HG03025 (cell line): ENCODE results near the gene GPR135.

Source experiments
- ATAC-seq: cut with Tn5 transposase; IDR thresholded peaks from one replicate; pipeline ENCODE4 v1.9.1; 2021; ENCODE audit warnings: mild to moderate bottlenecking, moderate library complexity; ENCODE audit not compliant: unreplicated experiment, low FRiP score

GPR135 gene, protein sequence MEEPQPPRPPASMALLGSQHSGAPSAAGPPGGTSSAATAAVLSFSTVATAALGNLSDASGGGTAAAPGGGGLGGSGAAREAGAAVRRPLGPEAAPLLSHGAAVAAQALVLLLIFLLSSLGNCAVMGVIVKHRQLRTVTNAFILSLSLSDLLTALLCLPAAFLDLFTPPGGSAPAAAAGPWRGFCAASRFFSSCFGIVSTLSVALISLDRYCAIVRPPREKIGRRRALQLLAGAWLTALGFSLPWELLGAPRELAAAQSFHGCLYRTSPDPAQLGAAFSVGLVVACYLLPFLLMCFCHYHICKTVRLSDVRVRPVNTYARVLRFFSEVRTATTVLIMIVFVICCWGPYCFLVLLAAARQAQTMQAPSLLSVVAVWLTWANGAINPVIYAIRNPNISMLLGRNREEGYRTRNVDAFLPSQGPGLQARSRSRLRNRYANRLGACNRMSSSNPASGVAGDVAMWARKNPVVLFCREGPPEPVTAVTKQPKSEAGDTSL

DNA sequence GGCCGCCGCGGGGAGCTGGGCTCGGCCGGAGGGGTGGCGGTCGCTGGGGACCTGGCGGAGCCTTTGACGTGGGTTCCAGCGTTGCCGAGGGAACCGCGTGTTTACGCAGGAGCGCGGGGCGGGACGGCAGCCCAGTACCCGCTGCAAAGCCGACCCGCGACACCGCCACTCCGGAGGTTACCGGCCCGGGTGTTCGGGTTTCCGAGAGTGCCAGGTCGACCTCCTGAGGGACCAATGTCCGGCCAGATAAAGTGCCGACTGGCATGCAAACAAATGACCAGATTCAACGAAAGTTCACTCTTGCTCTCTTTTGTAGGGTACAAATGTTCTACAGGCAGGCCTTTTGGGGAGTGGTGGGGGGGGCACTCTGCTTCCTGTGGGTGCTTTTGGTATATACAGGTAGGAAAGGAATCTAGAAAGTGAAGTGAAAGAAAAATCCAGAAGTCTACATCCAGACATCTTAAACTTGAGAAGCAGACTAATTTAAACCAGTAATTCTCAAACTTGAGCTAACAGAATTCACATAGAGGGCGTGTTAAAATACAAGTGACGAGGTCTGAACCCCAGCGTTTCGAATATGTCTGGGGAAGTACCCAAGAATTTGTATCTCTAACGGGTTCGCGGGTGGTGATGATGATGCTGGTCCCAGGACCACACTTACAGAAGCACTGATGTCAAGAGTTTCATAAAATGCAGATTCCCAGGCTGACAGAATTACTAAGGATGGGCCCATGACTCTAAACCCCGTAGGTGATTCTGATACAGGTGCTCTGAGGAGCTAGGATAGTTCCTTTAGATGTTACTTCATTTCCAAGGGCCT, at the start of gene GPR135:
TSS of gene GPR135 (minus strand) at position 65 of the 820 bp plus-strand sequence. CDS start 154 bp downstream, outside the sequence.
- peak; percentile 31 for ATAC-seq

DNA sequence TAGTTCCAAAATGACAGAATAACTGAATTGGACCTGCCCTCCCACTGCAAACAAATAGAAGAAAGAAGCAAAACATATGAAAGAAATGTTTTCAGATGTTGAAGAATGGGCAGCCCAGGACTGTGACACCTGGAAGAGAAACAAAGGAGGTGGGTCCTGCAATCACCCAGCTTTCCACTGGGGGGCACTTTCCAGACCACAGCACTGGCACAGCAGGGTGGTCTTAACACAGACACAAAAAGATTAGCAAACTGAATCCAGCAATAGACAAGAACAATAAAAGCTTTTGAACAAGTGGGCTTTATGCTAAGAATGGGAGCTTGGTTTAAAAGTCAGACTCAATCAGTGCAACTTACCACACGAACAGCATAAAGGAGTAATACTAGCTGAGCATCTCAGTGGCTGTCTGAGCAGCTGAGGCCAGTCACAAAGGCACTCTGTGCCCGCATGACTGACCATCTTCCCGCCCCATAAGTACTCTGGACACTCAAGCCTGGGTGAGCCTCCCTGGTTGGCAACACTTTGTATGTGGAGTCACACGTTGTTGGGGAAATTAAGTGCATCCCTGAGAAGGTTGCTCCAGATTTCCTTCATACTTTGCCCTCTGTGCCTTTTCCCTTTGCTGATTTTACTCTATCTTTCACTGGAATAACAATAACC, 46.9 kb upstream of the GPR135 start:
- no peak for ATAC-seq

DNA sequence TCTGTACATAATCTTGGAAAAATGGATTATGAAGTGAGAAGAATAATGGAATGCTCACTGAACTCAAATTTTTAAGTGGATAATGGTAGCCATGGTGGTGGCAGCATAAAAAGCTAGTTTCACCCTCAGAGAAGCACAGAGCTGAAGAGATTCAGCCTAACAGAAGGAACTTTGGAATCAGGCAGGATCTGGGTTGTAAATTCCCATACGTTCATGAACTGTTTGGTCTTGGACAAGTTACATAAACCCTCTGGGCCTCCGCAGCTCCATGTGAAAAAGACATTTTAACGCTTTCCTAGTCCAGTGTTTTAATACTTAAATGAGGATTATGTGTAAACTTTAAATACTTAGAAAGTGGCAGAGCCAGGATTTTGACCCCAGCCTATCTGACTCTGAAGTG, 45.8 kb upstream of the GPR135 start:
- ATAC-seq = no peak

DNA sequence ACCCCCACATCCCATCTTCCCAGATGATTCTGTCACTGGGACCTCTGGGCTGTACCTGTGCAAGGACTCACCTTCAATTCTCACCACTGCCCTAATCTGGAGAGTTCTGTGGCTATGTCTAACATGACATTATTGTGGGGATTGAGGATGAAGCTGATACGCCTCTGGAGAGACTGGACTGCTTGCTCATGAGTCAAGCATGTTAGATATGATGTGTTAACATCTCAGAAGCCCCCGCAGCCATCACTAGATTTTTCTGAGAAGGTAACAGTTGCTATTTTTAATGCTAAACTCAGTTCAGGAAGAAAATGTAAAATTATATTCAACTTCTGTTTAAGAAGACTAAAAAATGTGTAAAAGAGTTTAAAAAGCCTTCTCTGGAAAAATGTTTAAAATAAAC, 44.8 kb upstream of the GPR135 start:
- ATAC-seq = no peak

DNA sequence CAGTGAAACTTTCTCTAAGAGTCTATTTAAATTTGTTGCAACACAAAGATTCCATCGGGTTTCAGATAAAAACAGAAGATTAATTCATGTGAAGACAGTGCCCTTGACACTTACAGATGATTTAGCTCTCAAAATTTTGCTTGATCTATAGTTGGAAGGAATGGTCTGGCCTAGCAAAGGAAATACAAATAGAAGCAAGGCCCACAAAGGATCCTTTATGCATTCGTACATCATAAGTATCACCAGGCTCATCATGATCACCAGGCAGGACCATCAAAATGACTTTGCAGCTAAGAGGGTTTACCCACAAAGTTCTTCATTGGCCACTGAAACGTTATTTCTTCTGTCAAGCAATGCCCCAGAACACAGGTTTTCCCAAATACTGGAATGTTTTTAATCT, 43.9 kb upstream of the GPR135 start:
- no peak for ATAC-seq

DNA sequence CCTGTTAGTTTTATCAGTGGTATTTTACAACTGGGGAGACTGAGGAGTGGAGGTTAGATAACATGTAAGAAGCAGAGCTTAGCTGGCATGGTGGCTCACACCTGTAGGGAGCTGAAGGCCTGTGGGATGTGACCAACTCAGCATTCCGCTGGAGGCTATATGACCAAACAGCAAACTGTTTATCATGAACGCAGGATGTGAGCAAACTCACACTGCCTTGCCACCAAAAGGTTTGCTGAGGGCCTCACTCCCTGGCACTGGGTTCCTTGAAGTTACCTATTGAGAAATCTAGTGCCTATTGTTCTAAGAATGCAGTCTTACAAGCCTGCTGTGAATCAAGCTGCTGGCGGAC, 42.5 kb upstream of the GPR135 start:
- ATAC-seq = no peak

DNA sequence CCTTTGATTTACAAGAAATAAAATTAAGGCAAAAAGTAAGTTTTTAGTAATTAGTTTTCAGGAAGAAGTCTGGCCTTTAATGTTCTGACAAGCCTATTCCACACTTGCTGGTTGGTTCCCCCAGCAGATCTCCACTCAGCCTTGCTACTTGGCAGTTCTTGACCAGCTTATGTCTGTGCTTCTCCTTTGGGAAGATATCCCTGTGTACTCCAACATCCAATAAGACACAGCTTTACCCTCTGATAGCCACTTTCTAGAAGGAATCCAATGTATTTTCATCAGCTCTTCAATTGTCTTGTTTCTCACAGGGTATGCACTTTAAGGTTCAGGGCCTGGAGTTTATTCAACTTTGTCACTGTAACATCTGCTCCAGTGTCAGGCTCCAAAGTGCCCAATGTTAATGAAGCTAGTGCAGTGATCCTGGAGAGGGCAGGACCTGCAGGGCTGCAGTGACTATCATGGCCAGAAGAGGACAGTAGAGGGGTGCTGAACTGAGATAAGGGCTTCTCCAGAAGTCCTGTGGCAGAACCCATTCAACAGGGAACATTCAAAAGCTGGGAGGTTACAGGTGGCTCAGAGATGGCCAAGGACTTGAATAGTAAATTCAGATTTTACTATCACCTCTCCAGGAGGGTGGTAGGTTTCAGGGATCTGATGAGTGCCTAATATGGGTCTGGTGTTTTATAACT, 42.0 kb upstream of the GPR135 start:
- ATAC-seq = peak; percentile 63

DNA sequence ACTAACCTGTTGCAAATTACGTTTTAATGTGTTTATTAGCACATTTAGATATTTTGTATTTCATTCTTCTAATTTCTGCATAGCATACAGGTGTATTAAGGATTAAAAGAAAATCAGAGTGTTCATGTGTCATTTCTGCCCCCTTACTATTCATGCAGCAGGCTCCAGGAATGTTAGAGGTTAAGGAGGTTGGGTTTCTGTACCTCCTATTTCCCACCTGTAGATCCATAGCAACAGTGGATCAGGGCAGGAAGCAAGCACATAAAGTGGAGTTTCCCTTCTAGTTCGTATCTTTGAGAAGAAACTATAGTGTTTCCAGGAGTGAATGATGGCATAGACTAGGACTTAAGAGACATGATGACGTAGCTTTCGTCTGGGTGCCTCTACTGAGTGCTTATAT, 38.1 kb upstream of the GPR135 start:
- no peak for ATAC-seq

DNA sequence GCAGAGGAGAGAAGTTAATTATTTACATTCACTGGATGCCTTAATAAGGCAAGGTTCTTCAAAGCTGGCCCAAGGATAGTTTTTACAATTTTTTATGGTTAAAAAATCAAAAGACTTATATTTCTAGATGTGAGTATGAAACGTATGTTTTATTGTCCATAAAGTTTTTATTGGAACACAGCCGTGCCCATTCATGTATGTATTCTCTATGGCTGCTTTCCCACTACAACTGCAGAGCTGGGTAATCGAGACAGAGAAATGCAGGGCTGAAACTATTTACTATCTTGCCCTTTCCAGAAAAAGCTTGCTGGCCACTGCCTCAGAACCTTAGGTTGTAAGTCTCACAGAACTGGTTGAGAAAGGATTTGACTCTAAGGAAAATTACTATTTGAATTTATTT, 35.6 kb upstream of the GPR135 start:
- ATAC-seq = no peak

DNA sequence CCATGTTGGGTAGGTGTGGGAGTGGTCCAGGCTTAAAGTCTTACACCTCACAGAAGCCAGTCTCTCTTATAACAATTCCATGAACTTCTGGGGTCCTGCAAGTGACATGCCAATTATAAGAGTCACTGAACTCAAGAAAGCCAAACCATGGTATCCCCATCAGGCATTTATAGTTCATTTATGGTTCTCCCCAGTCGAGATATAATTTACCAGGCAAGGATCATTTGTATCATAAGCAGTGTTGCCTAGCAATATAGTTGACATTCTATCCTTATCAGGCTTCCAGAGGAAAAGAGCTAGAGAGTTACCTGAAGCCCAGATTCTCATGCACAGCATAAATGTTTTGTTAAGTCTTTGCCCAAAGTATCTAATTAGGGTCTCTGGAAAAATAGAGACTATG, 27.2 kb upstream of the GPR135 start:
- no peak for ATAC-seq

DNA sequence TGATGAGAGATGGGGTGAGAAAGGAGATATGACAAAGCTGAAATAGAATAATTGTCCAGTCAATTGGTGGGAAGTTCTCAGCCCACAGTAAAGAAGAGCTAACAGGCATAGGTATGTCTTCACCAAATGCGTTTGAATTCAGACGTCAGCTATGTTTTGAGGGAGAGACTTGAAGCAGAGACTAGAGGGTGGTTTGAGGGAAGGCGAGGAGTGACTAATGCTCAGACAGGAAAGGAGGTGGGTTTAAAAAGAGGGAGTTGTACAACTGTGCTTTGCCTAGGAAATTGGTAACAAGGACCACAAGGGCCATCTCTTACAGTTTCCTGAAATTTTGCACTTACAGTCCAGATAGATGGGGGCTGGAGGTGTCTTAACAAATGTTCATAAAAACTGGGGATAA, 25.6 kb upstream of the GPR135 start:
- ATAC-seq = no peak

DNA sequence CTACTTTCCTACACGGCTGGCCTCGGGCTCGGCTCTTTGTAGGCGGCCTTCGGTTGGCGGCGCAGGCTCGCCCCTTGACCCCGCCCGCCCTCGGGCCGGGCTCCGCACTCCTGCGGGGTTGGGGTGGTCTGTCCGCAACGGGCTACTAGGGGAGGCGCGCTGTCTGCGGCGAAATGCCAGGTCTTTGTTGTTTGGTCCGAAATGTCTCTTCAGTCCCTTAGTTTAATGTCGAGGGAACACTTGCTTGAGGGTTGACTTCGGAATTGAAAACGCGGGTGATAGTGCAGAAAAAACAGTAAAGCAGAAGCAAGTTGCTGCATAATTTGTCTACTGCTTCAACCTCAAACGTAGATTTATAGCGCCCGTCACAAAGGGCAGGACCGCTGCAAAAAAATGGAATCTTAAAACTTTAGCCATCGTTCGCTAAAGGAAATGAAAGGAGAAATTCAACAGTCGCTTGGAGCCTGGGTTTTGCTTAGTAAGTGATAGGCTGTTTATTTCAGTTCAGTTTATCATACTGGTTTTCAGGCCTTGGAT, 19.5 kb upstream of the GPR135 start:
- peak; percentile 53 for ATAC-seq

DNA sequence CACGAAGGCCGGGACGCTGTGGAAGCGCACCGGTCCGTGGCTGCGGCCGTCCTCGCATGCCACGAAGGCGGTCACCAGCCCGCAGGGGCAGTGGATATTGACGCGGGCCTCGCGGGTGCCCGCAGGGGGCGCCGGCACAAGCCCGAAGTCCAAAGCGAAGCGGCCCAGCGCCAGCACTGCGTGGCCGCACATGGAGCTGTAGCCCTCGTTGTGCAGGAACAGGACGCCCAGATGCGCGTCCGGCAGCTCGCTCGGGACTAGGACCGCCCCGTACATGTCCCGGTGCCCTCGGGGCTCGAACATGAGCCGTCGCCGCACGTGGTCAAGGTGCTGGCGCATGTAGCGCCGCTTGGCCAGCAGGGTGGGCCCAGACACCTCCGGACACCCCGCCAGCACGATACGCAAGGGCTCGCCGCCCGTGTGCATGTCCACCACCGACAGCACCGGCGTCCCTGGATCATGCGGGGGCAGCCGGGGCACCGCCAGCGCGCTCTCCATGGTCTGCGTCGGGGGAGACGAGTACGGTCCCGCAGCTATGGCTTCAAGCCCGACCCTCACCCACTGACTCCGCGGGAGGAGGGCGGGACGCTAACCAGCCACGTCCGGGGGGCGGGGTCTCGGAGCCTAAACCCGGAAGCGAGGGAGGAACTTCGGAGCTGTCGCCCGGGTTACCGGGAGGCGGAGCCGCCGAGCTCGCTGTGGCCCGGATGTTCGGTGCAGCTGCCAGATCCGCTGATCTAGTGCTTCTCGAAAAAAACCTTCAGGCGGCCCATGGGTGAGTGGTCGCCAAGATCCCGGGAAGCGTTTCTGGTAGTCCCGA, 18.8 kb upstream of the GPR135 start, which contains the start of the genes JKAMP and L3HYPDH:
TSS of gene JKAMP (plus strand) at position 699 of the 820 bp plus-strand sequence. CDS start at position 772, 73 bp downstream.
TSS of gene L3HYPDH (minus strand) at position 590 of the 820 bp plus-strand sequence. CDS start at position 498, 92 bp downstream.
- ATAC-seq = peak; percentile 92

DNA sequence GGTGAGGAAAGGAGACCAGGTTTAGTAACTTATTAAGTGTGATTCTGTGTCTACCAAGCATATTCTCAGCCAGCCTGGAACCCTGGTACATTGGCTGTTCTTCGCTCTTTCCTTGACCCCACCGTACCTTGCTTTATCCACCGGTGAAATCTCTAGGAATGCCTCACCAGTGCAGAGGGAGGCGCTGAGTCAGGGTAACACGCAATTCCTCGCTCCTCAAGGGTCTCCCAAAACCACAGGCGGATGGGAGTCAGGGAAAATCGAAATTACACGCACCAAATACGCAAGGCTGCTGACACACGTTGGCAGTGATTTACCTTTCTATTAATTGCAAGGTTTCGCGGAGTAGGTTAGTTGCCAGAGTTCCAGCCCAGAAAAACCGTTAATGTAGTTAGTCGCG, 18.2 kb upstream of the GPR135 start:
- no peak for ATAC-seq

DNA sequence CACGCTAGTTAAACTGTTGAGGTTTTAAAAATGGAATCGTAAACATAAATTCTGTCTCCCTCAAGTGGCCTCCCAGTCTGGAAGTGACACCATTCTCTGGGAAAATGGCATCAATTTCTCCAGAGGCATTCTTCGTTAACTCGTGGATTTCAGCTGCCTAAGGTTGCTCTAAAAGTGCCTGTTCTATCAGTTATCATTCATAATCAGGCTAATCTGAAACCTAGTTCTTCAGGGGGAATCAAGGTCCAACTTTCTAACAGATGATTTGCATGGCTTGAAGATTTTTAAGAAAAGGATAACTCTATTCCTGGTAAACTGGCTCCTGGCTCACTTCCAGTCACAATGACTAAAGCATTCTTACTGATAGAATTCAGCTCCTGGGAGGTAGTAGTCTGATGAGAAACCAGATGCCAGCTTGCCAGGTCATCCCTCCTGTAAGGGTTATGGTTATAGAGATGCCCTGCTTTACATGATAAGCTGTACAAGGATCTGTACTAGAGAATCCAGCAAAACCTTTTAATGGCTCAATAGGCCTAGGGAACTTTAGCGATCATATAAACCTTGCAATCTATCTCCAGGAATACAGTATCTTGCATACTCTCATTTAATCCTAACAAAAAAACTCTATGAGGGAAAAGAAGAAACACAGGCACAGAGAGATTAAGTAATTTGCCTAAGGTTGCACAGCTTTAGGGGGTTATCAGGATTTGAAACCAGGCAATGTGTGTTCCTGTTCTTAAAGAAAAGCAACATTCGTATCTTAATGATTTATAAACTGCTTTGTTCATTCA, 17.6 kb upstream of the GPR135 start:
- ATAC-seq = no peak

DNA sequence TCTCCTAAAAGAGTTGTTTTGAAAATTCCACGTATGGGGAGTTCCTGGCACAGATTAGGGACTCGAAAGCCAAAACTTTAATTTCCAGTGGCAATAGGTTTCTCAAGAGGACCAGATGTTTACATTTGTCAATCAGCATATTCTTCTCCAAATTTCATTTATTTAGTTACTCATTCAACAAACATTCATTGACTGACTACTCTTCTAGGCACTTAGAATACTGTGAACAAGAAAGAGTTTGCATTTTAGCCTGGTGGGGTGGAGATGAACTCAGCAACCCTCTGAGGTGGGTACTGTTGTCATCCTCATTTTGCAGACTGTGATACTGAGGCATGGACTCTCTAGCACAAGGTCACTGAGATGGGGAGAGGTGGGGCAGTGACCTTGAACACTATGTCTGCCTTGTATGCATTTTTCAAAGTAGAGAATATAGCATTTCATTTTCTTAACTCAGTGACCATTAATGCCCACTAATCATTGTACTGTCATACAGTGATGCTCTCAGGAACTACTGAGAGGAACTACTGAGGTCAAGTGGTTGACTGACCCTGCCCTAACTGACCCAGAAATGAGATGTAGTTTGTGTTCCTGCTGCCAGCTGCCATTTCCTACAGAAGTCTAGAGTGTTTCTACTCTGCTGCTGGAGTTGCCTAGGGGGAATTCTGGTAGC, 16.8 kb upstream of the GPR135 start:
- no peak for ATAC-seq

DNA sequence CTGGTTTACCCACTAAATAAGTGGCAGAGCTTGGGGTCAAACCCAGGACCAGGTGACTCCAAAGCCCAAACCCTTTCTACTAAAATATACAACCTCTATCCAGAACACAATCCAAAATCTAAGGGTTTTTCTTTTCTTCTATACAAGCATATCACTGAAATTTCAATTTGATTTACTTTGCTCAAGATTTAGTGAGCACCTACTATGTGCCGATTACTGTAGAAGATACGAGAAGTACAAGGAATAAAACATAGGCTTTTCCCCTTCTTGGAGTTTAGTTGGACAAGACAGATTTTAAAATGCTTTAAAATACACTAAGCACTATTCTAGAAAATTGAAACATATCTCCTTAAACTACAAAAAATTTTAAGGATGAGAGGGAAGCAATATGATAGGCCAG, 16.2 kb upstream of the GPR135 start:
- ATAC-seq = no peak

DNA sequence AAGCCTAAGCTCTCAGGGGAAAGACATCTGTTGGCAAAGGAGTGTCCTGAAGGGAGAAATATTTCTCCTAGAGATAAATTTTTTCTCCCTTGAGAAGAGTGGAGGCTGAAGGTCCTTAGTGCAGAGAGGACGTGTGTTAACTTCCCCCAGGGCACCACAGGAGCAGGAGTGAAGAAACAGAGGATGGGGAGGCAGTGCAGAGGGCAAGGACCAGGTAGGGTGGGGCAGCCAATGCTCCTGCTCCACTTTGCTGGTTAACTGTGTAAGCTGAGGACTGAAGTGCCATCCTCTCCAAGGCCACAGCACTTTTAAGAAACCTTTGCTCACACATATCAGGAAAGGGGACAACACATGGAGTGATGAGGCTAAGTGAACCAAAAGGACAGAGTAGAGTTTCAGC, 15.0 kb upstream of the GPR135 start:
- ATAC-seq = no peak
